NCI-H2227 (cell line): ENCODE measurements around the gene IGSF21.
"Not testable (repeated sequence)": the region's sequence is repeated elsewhere in the genome, so short reads cannot be mapped to it uniquely, and the experiment has no call there.

ENCODE experiments used
- DNase-seq: peaks from one replicate; lab custom pipeline; 2025; ENCODE audit not compliant: unreplicated experiment; lab: John Stamatoyannopoulos, UW

IGSF21 gene

GRCh38 chr1:18351735-18352134 lies 244.1 kb downstream of the IGSF21 start:
- no peak for DNase-seq

DNA sequence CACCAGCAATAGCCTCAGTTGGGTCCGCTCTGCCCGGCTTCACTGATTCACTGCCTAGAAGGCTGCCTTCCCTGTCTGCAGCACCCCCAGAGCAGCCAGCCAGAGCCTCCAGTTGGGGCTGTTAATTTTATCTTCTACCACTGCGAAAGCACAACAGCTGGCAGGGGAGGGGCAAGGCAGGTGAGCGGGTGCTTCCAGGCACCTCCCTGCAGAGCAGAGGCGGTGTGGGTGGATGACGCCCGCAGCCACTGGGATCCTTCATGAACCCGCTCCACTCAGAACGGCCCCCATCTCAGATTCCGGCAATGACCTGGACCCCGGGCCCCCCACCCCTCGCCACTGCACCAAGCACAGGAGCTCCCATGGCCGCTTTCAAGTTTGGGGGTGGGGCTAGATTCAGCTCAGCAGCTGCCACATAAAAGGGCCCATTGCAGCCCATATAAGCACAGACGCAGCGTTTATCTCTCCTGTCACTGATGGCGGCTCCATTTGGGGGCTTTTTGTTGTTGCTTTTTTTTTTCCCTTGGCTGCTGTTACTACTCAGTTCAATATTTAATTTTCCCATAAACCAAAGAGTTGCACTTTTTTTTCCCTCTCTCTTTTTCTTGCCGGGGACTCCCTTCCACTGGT lies 245.2 kb downstream of the IGSF21 start:
- DNase-seq: peak; percentile 74

DNA sequence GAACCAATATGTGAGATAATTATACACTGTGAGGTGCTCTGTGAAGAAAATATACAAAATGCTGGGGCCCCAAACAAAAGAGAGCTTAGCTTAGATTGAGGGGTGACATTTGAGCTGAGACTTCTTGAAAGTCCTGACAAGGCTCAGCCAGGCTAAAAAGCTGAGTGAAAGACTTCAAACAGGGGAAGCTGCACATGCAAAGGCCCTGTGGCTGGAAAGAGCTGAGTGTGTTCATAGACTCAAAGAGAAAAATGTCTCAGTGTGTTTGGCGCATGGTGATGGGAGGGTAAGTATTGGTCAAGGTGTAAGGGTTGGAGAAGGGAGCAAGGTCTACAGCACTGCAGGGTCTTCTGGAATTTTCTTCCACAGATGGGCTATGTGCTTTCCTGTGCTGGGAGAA lies 245.9 kb downstream of the IGSF21 start:
- no peak for DNase-seq

GRCh38 chr1:18353992-18354391 lies 246.4 kb downstream of the IGSF21 start:
- no peak for DNase-seq

GRCh38 chr1:18354612-18355011 lies 247.0 kb downstream of the IGSF21 start:
- DNase-seq: peak; percentile 65

DNA sequence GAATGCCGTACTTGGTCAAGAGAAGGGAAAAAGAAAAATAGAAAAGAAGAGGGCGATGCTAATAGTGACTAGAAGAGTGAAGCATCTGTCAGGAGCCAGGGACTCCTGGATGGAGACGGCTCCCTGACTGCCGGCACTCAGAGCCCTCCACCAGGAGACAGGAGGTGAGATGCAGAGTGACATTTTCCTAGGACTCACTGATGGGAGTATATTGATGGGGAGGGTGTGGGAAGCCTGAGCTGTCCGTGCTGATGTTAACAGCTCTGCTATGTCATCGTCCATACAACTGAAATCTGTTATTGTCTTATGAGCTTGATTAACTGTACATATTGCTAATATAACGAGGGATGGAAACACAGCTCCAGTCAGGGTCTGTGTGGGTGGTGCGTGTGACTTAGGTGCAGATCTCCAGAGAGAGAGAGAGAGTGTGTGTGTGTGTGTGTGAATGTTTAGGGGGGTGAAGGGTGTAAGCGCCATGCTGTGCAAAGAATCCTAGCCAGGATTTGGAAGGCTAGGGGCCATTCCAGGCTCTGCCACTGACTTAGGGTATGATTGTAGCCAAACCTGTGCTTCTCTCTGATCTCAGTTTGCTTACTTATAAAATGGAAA lies 250.1 kb downstream of the IGSF21 start:
- no peak for DNase-seq

DNA sequence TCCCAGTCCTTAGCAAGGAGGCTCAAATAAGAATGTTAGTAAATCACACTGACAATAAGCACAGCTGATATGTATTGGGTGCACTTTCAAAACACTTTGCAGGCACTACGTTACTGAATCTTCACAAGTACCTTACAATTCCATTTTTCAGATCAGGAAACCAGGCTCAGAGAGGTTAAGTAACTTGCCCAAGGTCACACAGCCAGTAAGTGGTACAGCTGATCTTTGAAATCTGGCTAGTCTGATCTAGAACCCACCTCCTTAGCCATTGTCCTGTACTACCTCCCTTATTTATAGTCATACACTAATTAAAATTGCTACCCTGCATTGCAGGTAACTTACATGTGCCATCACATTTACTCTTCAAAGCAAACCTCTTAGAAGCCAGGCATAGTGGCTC lies 251.0 kb downstream of the IGSF21 start:
- no peak for DNase-seq

GRCh38 chr1:18360251-18360650 lies 252.7 kb downstream of the IGSF21 start:
- DNase-seq: no peak

DNA sequence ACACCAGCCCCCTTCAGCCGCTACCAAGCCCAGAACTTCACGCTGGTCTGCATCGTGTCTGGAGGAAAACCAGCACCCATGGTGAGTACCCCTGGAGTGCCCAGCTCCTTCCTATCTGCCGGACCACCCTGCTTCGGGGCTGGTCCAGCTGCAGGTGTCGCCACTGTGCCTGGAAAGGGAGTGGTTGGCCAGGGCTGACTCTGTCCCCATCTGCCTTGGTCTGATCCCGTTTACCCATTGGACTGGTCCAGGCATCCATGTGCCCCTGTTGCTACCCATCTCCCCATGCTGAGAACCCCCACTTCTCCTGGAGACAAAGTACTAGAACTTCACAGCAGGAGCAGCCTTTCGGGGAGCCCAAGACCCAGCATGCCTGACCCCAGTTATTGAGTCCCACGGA lies 254.6 kb downstream of the IGSF21 start:
- no peak for DNase-seq

DNA sequence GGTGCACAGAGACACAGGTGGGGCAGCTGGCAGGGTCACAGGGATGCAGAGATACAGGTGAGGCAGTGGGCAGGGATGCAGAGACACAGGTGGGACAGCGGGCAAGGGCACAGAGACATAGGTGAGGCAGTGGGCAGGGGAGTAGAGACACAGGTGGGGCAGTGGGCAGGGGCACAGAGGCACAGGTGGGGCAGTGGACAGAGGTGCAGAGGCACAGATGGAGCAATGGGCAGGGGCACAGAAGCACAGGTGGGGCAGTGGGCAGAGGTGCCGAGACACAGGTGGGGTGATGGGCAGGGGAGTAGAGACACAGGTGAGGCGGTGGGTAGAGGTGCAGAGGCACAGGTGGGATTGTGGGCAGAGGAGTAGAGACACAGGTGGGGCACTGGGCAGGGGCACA lies 255.8 kb downstream of the IGSF21 start:
- DNase-seq: no peak

DNA sequence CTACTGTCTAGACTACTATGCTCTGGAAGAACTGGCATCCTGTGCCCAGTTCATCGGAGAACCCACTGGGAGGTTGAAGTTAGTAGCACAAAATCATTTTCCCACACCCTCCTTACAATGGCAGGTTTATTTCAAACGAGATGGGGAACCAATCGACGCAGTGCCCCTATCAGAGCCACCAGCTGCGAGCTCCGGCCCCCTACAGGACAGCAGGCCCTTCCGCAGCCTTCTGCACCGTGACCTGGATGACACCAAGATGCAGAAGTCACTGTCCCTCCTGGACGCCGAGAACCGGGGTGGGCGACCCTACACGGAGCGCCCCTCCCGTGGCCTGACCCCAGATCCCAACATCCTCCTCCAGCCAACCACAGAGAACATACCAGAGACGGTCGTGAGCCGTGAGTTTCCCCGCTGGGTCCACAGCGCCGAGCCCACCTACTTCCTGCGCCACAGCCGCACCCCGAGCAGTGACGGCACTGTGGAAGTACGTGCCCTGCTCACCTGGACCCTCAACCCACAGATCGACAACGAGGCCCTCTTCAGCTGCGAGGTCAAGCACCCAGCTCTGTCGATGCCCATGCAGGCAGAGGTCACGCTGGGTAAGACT lies 257.6 kb downstream of the IGSF21 start:
- no peak for DNase-seq

GRCh38 chr1:18372505-18372904 lies 264.9 kb downstream of the IGSF21 start:
- not testable (repeated sequence) for DNase-seq

DNA sequence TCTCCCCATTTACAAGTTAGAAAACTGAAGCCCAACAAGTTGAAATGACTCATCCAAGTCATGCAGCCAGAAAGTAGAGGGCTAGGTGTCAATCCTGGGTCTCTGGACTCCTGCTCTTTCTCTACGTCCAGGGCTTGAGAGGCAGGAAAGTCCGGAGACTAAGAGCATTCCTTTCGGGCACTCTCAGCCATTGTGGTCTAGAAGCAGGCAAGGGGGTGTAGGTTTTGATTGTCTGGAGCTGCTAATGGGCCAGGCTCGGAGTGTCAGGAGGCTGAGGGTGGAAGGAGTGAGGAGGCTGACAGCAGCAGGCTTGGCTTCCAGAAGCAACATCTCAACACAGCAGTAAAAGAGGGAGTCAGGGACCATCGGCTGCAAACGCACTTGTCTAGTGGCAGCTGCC lies 265.6 kb downstream of the IGSF21 start:
- no peak for DNase-seq

- DNase-seq: no peak
These were observed 266.4 kb downstream of the IGSF21 start for GRCh38 chr1:18373882-18374493.

GRCh38 chr1:18376661-18377060 lies 269.1 kb downstream of the IGSF21 start:
- DNase-seq: no peak

DNA sequence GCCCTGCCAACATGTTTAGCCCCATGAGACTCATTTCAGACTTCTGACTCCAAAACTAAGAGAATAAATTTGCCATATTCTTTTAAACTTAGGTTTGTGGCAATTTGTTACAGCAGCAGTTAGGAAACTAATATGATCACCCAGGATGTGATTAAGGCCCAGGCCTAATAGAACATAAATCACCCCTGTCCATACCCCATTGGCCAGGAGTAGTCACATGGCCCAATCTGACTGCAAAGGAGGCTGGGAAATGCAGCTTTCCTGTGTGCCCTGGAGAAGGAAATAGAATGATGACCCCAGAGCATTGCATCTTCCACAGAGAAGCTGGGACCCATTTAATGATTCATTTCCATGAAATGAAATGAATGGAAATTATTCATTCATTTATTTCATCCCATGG lies 272.7 kb downstream of the IGSF21 start:
- DNase-seq: no peak

GRCh38 chr1:18384059-18384458 lies 276.5 kb downstream of the IGSF21 start:
- DNase-seq: no peak

GRCh38 chr1:18384471-18384870 lies 276.9 kb downstream of the IGSF21 start:
- DNase-seq: peak; percentile 17

GRCh38 chr1:18385239-18385790 lies 277.7 kb downstream of the IGSF21 start:
- DNase-seq: peak; percentile 57

DNA sequence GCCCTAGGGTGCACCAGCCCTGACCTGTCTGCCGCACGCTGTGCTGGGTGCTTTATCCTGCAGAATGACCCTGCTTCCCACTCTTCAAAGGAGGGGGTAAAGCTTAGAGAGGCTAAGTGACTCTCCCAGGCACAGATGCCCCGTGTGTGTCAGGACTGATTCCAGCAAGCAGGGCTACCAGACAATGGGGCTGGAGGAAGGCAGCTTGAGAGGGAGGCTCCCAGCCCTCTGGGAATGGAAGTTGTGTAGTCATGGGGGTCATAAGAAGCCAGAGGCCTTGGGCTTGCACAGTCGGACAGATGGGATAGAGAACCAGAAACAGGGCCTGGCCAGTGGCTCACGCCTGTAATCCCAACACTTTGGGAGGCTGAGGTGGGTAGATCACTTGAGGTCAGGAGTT lies 279.0 kb downstream of the IGSF21 start:
- DNase-seq: no peak

- no peak for DNase-seq
These were observed 279.7 kb downstream of the IGSF21 start for GRCh38 chr1:18387307-18387706.

DNA sequence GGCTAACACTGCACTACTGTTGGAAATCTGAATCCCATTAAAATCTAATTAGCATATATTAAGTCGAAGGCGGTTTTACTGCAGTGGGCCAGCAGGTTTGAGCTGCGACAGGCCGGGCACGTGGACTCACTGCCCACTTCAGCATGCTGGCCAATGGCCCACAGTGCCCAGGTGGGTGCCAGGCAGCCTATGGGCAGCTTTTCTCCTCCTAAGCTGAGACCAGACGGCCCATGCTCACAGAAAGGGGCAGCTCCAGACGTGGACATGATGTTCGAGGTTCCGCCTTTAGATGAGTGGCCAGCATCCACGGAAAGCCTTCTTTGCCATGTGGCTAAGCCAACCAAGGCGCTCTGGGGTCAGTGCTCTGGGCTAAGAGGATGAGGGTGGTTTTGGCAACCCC lies 283.4 kb downstream of the IGSF21 start:
- DNase-seq: no peak
